Brain microvascular endothelial cell (primary cell): Measurements from ENCODE around the gene CDH10.

Experiments used
- DNase-seq: peaks from one replicate; pipeline ENCODE4 v3.0.0-alpha.2; 2020
- H3K27ac ChIP-seq: fragments of 250-450 bp; sonication (Bioruptor Pico); 2 replicates; pipeline ENCODE4 v1.5.1; 2020; ENCODE audit warnings: mild to moderate bottlenecking, moderate library complexity
- H3K27me3 ChIP-seq: fragments of 250-450 bp; sonication (Bioruptor Pico); replicated peaks from 2 replicates; pipeline ENCODE4 v1.5.1; 2020; ENCODE audit warnings: mild to moderate bottlenecking
- H3K36me3 ChIP-seq: fragments of 250-450 bp; sonication (Bioruptor Pico); replicated peaks from 2 replicates; pipeline ENCODE4 v1.5.1; 2020; ENCODE audit warnings: mild to moderate bottlenecking
- H3K4me3 ChIP-seq: 2 replicates; pipeline ENCODE4 v1.5.1; 2011; ENCODE audit warnings: low read depth, mild to moderate bottlenecking, control low read depth, low read length, moderate library complexity
- CTCF ChIP-seq: IDR thresholded peaks from 2 replicates; pipeline ENCODE4 v1.5.1; 2011; ENCODE audit warnings: low read depth, mild to moderate bottlenecking, moderate library complexity, low read length, control low read depth, inconsistent platforms; ENCODE audit errors: missing control alignments
- in situ Hi-C: cut with HindIII; loops from 2 replicates; pipeline ENCODE4 v1.10.0; 2017; ENCODE audit warnings: low sequenced_read_pairs, low pct_ligation_motif_present

Gene CDH10

GRCh38 chr5:24571302-24571701, 73.5 kb downstream of the CDH10 start:
- H3K27me3 ChIP-seq: no peaks in the 10 kb centered on the region
- H3K27ac ChIP-seq: no peak overlapping the region
- TF ChIP-seq CTCF: no peak
- DNase-seq: no peak
- H3K4me3 ChIP-seq: no peak overlapping the region
- no peaks in the 10 kb centered on the region for H3K36me3 ChIP-seq
- in situ Hi-C loops: no loop called here

GRCh38 chr5:24566933-24567332, 77.8 kb downstream of the CDH10 start:
- in situ Hi-C loops: no loop called here
- no peak for DNase-seq
- TF ChIP-seq CTCF: no peak
- H3K27ac ChIP-seq: no peak overlapping the region
- H3K27me3 ChIP-seq: no peaks in the 10 kb centered on the region
- no peak overlapping the region for H3K4me3 ChIP-seq
- no peaks in the 10 kb centered on the region for H3K36me3 ChIP-seq

GRCh38 chr5:24555229-24555628, 89.5 kb downstream of the CDH10 start:
- no peaks in the 10 kb centered on the region for H3K36me3 ChIP-seq
- TF ChIP-seq CTCF: no peak
- in situ Hi-C loops: no loop called here
- no peaks in the 10 kb centered on the region for H3K27me3 ChIP-seq
- no peak overlapping the region for H3K27ac ChIP-seq
- no peak overlapping the region for H3K4me3 ChIP-seq
- DNase-seq: no peak

GRCh38 chr5:24547132-24547531, 97.6 kb downstream of the CDH10 start:
- no peak for TF ChIP-seq CTCF
- DNase-seq: no peak
- in situ Hi-C loops: no loop called here
- Histone ChIP-seq H3K27ac (no peak overlapping the region), H3K4me3 (no peak overlapping the region), H3K27me3 (no peaks in the 10 kb centered on the region), H3K36me3 (no peaks in the 10 kb centered on the region)

- H3K27me3 ChIP-seq: no peaks in the 10 kb centered on the region
- no peak for TF ChIP-seq CTCF
- H3K36me3 ChIP-seq: no peaks in the 10 kb centered on the region
- no peak for DNase-seq
- in situ Hi-C loops: no loop called here
- H3K27ac ChIP-seq: no peak overlapping the region
- no peak overlapping the region for H3K4me3 ChIP-seq
Measured at GRCh38 chr5:24539613-24540012, 105.2 kb downstream of the CDH10 start.

- Histone ChIP-seq H3K36me3 (no peaks in the 10 kb centered on the region), H3K27me3 (no peaks in the 10 kb centered on the region), H3K27ac (no peak overlapping the region), H3K4me3 (no peak overlapping the region)
- in situ Hi-C loops: no loop called here
- TF ChIP-seq CTCF: no peak
- DNase-seq: no peak
Measured at GRCh38 chr5:24538346-24538745, 106.4 kb downstream of the CDH10 start.
